ENCODE results near the gene KCTD16.

The KCTD16 gene

GRCh38 chr5:144295284-144295683 is 124.6 kb downstream of the KCTD16 start:
- DNase-seq: no peak

- DNase-seq: no peak
These were observed 126.4 kb downstream of the KCTD16 start for GRCh38 chr5:144297081-144297480.

DNA sequence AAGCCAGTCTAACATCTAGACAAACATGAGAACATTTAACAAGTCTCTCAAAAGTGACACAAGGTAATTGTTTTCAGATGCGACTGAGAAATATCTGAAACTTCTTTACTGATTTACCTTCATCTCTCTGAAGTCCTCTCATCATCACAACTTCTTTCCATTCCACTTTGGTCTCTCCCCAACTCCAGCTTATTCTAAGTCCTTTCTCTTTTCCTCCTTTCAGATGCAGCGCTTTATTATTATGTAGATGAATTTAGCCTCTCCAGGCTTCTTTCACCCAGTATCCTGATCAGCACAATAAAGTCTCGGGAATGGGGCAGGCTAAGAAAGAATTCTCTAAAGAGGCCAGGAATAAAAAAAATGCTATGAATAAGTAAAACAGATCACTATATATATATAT is 128.0 kb downstream of the KCTD16 start:
- no peak for DNase-seq

DNA sequence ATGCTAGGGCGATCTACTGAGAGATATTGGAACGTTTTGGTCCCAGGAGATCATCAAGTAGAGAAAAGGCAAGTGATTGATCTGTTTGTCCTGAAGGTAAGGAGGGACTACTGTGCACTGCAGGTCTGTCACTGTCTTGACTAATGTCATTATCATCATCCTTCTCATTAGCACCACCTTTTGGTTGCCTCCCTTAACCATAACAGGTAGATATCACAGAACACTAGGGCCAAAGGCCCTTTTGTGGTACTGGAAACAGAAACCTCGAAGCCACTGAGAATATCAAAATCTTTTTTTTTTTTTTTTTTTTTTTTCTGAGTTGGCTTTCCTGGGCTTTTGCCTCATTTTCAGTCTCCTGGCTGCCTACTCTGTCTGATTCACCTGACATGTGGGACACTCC is 134.0 kb downstream of the KCTD16 start:
- DNase-seq: no peak

DNA sequence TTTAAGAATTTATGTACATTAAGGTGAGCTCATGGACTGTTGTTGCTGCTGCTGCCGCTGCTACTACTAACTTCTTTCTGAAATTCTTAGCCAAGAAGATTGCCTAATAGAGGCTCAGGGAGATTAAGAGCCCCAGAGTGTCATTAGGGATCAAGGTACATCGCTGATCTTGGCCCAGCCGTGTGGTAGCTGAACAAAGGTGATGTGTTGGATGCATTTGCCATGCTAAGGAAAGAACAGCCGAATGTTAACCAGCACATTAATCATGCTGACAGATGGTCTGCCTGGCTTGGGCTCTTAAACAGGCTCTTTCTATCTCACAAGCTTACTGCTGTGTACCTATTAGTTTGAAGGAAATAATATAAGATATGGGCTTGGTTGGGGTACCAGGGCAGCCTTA is 137.1 kb downstream of the KCTD16 start:
- no peak for DNase-seq

DNA sequence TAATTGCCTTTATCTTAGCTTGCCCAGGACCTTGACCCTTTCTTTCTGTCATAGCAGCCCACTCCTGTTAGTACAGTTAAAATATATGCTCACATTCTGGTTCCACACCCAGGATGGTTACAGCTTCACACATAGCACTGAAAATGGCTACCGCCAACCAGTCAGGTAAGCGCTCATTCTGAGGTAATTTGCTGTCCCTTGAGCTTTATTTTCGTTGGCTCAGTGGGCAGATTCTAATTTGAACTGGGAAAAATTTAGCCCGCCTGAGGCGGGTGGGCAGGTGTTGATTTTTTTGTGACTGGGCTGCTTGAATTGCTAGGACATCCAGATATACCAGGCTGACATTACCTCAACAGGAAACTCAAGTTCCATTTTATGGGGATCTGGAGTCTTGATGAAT is 137.5 kb downstream of the KCTD16 start:
- no peak for DNase-seq

- DNase-seq: no peak
These were observed 138.4 kb downstream of the KCTD16 start for GRCh38 chr5:144308906-144309670.

DNA sequence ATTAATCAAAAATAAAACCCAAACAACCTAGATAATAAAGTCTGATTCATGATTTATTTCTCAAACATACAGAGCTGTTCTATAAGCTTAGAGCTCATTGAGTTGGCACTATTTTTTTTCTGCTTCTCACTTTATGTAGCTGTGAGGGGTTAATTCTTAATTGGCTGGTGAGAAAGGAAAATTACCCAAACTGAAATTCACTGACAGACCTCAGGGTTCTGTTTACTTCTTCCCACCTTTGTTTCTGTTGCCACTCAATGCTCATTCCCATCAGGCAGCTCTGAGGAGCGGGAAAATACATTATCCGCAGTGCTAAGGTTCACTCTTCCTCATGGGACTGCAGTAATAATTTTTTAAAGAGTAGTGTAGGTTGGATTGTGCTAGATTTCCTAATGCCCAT is 139.9 kb downstream of the KCTD16 start:
- no peak for DNase-seq

GRCh38 chr5:144313147-144313726 is 142.6 kb downstream of the KCTD16 start:
- DNase-seq: no peak

DNA sequence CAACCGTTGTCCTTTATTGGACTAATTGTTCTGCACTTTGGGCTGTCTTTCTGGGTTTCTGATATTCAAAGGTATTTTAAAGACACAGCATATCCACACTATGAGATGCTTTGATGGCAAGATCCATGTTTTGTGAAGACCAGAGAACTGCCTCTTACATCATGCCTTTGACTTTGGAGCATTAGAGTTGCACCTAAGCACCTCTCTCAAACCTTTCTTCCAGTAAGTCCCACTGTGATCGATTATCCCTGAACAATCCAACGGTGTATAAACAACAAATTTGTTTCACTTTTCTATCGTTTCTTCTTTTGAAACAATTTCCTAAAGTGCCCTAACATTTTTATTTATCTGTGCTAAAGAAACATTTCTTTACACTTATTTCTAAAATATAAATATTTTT is 144.4 kb downstream of the KCTD16 start:
- no peak for DNase-seq

DNA sequence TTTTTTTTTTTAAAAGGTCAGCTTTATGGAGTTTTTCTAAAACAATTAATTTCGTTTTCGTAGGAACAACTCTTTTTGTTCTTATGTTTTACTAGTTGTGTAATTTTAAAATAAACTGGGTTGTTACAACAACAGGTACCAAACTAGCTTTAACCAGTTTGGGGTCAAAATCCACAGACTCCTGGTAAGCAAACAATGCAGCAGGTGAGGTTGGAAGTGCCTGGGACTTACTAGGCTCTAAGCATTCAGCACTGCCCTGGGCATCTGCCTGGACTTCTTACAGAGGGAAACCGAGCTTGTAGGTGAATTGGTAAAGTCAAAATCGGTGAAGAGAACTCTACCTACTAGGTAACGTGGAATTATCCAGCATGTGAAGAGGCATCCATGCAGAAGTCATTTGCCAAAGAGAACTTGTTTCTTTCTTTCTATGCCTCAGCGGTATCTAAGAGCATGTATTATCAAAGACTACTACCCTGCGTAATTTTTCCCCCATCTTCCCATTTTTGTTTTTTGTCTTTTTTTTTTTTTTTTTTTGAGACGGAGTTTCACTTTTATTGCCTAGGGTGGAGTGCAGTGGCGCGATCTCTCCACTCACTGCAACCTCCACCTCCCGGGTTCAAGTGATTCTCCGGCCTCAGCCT is 145.4 kb downstream of the KCTD16 start:
- no peak for DNase-seq

DNA sequence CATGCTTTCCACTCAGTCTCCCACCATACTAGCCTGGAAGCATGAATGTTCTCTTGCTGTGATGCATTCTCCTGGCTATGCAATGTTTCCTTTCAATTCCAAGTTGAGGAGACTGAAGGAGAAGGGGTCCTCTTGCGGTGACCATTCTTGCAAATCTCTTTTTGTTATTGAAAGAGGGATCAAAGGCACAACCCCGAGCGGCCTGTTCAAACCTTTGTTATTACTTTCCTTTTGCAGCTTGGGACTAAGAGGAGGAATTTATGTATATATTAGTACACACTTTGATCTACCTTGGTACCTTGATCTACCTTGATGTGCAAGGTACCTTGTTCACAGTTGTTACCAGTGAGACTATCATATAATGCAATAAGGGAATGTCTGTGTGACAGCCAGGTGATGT is 147.3 kb downstream of the KCTD16 start:
- no peak for DNase-seq

DNA sequence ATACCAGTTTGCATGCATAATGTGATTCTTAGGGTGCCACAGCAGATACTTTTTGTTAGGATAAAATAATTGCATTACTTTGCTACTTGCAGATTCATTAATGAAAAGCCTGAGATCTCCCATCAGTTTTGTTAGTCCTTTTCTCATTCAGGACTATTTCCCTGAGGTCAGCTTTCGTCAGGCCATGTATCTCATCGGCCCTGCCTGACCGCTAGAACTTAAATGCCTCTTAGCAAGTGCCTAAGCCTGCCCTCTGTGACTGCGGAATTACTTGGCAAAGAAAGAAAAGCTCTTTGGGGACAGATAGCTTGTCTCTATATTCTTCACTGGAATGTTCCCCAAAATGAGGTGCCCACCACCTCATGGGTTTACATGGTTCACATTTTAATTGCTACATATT is 147.8 kb downstream of the KCTD16 start:
- DNase-seq: no peak

DNA sequence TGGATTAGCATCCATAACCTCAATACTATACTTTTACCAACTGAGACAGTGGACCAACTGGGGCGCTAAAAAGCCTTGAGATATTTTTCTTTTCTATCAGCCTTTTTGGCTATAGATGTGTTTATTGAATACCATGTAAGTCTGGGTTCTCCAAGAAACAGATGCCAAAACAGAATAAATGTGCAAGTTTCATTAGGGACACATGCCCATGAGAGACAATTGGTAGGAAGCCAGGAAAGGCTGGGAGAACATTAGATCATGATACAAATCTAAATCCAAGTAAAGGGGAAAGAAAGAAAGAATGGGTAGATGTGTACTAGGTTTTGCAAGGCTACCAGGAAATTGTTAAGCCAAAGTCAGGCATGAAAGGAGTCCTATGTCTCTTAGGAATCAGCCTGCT is 152.5 kb downstream of the KCTD16 start:
- DNase-seq: no peak

GRCh38 chr5:144325532-144325931 is 154.9 kb downstream of the KCTD16 start:
- no peak for DNase-seq

DNA sequence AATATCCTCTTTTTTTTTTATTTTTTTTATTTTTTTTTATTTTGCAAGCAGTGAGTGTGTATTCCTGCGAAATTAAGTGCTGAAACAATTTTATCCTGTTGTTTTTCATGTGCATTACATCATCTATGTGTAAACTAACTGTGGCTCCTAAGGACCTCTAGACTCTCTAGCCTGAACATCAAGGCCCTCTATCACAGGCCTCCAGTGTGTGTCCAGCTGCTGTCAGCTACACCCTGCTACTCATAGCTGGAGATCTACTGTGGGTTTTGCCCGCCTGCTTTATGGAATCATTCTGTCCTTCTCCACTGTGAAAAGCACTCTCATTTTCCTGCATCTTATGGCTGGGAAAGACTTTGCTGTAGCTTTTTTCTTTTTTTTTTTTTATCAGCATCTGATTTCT is 157.8 kb downstream of the KCTD16 start:
- no peak for DNase-seq

- DNase-seq: no peak
These were observed 158.3 kb downstream of the KCTD16 start for GRCh38 chr5:144328980-144329379.

DNA sequence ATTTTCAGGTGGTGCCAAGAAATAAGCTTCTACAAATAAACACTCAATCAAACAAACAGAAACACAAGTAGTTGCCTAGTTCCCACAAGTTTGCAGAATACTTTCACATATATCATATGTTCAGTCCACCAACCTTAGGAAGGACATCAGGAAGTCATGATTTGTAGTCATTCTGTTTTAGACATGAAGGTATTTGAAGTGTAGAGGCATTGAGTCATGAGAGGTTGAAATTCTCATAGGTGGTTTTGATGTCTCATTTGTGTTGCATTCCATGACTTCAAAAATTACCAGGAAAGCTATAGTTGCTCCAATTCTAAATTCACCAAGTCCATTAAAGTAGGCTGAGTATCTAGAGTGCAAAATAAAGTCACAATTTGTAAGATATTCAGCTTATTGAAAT is 159.0 kb downstream of the KCTD16 start:
- DNase-seq: no peak

DNA sequence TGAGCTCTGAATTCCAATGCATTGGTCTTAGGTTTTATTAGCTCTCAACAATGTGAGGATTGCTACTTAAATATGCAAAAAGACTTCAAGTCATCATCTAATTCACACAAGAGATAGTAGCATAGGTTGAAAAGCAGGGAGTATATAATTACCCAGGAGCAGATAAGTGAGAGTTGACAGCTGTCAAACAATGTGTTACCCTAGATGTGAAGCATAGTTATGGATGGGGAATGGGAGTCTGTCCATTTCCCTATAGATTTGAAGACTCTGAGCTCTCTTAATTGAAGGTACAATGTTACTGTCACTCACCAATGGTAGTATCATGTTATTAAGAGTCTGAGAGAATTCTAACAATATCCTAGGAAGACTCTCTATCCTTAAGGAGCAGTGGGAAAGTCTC is 160.7 kb downstream of the KCTD16 start:
- DNase-seq: no peak

- no peak for DNase-seq
These were observed 161.6 kb downstream of the KCTD16 start for GRCh38 chr5:144332265-144332664.

DNA sequence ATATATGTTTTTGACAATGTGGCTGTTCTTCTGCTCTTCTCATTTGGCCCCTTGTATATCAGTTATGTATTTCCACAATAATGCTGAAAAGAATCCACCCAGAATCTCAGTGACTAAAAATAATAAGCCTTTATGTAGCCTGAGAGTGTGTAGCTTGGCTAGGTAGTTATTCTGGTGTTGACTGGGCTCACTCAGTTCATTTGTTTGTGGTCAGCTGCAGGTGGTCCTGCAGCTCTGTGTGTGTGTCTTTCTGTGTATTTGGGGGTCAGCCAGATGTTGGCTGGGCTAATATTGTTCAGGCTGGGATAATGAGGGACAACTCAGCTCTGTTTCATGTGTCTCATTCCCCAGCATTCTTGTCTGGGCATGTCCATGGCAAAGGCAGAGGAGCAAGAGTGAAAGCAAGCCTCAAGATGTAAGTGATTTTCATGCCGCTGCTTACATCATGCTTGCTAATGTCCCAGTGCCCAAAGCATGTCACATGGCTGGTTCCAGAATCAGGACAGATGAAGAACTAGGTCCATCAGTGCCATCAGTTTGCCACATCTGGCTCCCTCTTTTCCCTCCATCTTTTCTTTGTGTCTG is 162.8 kb downstream of the KCTD16 start:
- DNase-seq: no peak

- no peak for DNase-seq
These were observed 164.9 kb downstream of the KCTD16 start for GRCh38 chr5:144335561-144335960.

DNA sequence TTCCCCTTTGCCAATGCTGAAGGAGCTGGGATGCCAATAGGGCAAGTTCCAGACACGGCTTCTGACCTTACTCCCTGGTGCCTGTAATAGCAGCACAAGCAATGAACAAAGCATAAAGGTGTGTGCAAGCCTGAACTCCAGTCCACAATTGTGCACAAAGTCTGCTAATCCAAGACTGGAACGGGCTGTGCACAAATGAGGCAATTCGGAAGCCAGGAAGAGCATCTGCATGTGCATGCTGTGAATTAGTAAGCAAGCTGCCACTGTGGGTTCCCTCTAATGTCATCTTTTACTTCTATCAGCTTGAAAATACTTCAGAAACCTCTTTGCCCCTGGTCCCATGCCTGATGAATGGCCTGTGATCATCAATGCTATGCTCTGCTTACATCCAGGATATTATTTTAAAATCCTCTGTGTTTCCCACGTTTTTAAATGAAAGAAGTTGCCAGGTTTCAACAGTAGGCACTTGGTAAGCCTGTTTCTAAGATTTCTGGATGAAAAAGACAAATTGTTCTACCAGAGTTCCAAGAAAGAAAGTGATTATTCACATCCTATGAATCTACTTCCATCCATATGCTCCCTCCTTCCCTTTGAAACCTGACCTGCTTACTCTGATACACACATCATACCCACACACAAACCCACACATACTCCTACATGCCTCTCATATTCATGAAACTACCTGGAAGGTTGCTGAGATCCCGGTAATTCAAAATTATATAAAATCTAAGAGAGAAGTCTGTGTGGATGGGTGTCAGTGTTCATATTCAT is 165.7 kb downstream of the KCTD16 start:
- DNase-seq: no peak

All from KG1 (cell line).